Fibroblast of the aortic adventitia (primary cell): ENCODE measurements around the gene EDEM2. TPM values are rescaled to one million over a fixed set of nuclear protein-coding genes. Genes with fewer than 3 reads are reported as not detected.

ENCODE experiments used
- DNase-seq: peaks from one replicate; pipeline ENCODE4 v3.0.0-alpha.2; 2010; ENCODE audit warnings: low read depth
- H3K4me3 ChIP-seq: 2 replicates; pipeline ENCODE4 v1.5.1; 2011; ENCODE audit warnings: low read depth, mild to moderate bottlenecking, control low read depth, low read length, moderate library complexity
- total RNA-seq: library from RNA; depleted of rRNA; stranded (reverse); fragments of >200 nt; gene quantifications from 2 replicates; pipeline ENCODE4 v1.2.3, GENCODE V29; 2012; ENCODE audit warnings: low replicate concordance
- TF ChIP-seq, protein P1 (sequence below): IDR thresholded peaks from 2 replicates; pipeline ENCODE4 v1.5.1; 2011; ENCODE audit warnings: mild to moderate bottlenecking, low read length, control low read depth, inconsistent platforms; ENCODE audit not compliant: insufficient read depth

The EDEM2 gene
- total RNA-seq, 1 donor = 34.1 TPM

DNA sequence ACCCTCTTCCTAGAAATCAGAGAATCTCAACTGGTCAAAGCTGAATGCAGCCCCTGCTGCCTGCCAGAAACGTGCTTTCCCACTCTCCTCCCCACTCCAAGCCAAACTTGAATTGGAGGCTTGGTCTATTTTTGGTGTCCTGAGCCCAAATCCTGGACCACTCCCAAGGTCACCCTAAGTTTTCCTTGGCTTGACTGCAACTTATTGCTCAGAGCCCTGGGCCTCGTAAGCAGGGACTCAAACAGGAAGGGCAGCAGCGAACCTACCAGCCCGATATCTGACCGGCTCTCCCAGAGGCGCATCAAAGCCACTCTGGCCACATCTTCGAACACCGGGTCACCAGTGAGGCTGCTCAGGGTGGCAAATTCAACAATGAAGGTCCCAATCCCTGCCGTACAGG is 12.7 kb downstream of the EDEM2 start:
- DNase-seq = peak; percentile 70
- TF ChIP-seq, protein P1, sequence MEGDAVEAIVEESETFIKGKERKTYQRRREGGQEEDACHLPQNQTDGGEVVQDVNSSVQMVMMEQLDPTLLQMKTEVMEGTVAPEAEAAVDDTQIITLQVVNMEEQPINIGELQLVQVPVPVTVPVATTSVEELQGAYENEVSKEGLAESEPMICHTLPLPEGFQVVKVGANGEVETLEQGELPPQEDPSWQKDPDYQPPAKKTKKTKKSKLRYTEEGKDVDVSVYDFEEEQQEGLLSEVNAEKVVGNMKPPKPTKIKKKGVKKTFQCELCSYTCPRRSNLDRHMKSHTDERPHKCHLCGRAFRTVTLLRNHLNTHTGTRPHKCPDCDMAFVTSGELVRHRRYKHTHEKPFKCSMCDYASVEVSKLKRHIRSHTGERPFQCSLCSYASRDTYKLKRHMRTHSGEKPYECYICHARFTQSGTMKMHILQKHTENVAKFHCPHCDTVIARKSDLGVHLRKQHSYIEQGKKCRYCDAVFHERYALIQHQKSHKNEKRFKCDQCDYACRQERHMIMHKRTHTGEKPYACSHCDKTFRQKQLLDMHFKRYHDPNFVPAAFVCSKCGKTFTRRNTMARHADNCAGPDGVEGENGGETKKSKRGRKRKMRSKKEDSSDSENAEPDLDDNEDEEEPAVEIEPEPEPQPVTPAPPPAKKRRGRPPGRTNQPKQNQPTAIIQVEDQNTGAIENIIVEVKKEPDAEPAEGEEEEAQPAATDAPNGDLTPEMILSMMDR = no peak
- no peak overlapping the region for H3K4me3 ChIP-seq

DNA sequence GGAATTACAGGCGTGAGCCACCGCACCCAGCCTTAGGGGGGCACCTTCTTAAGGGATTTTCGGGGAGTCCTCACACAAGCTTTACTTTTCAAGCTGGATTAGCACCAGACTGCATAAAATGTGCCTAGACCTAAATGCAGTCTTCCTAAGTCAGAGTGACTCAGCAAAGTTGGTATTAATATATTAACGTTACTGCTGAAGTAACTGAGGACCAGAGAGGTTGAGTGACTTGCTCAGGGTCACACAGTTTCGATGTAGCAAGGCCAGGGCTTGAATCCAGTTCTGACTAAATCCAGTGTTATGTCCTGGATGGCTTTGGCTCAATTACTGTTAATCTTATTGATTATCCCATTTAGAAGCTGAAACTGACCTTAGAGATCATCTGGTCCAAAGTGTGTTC is 13.4 kb downstream of the EDEM2 start:
- TF ChIP-seq, protein P1 = no peak
- H3K4me3 ChIP-seq = no peak overlapping the region
- peak; percentile 55 for DNase-seq

DNA sequence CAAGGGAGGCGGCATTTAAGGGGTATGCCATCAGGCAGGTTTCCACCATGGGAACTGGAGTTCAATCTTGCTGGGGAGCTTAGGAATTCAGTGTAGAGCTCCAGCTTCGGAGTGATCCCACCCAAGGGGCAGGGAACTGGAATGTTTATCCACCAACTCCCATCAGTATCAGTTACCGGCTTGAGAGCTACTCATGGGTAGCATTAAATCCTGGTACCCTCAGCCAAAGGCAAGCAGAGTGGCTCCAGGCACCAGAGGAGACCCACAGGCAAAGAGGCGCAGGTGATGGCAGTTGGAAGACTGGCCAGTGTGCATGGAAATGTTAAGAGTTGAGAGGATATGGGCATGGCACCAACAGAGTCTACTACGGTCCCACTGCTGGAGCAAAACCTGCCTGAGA is 14.1 kb downstream of the EDEM2 start:
- DNase-seq = no peak
- H3K4me3 ChIP-seq = no peak overlapping the region
- TF ChIP-seq, protein P1 = no peak

DNA sequence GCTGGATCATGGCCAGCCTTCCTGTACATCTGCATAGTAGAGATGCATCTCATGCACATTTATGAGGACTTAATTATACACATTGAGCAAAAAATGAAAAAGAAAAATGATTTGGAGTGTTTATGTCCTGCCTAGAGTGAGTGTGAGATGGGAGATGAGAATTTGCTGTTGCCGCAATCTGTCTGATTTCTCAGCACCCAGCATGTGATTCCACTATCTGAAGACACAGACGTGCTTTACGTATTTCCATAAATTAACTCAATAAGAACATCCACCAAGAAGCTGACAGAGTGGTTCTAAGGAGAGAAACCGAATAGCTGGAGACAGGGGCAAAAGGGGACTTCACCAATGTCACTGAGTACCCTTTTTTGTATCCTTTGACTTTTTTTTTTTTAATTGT is 15.2 kb downstream of the EDEM2 start:
- TF ChIP-seq, protein P1 = no peak
- DNase-seq = no peak
- H3K4me3 ChIP-seq = no peak overlapping the region

DNA sequence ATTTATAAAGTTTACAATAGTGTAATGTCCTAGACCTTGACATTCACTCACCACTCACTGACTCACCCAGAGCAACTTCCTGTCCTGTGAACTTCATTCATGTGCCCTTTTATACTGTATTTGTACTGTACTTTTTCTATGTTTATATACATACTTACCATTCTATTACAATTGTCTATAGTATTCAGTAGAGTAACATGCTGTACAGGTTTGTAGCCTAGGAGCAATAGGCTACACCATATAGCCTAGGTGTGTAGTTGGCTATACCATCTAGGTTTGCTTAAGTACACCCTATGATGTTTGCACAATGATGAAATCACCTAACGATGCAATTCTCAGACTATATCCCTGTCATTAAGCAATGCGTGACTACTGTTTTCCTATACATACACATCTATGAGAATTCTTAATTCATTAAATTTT is 17.5 kb downstream of the EDEM2 start:
- peak; percentile 38 for DNase-seq
- H3K4me3 ChIP-seq = no peak overlapping the region
- TF ChIP-seq, protein P1 = no peak

DNA sequence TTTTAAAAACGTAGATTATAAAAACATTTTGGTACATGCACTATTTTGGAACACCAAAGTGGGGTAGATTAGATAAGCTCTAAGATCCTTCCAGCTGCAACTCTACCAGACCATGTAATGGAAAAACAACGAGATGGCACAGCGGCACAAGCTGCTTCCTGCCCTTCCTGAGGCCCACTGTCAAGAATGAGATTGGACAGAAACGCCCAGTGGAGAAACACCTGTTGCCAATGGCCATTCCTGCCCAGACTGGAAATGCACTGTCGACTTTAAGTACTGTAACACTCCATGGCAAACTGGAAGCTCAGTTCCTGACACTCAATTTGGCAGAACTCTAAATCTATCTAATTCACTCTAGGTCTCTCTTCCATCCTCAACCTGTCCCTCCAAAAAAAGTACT is 21.4 kb downstream of the EDEM2 start:
- no peak for DNase-seq
- TF ChIP-seq, protein P1 = no peak
- no peak overlapping the region for H3K4me3 ChIP-seq

DNA sequence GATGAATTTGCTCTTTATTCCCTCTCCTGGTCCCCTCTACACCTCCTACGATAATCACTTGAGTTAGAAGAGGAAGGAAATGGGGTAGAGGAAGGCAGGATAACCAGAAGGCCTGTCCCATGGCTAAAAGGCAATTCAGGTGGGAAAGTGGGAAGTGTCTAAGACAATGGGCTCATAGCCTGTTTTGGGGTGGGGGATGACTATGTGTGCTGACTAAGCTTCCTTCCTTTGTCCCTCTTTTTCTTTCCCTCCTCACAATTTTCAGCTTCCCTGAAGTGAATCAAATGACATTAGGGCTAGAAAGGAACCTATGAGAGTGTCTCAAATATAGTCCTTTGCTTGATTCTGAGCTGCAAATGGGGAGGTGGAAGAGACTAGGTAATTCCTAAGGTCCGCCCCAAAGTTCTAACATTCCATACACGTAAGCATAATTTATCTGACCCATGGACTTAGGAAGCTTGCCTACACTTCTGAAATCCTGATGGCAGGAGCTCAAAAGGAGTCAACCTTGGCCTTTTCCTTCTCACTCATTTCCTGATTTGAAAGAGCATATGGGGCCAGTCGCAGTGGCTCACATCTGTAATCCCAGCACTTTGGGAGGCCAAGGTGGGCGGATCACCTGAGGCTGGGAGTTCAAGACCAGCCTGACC is 24.3 kb downstream of the EDEM2 start:
- DNase-seq = no peak
- no peak overlapping the region for H3K4me3 ChIP-seq
- TF ChIP-seq, protein P1 = no peak
